Neural cell (in vitro differentiated cells): ENCODE measurements around the gene LMO7. TPM values are rescaled to one million over a fixed set of nuclear protein-coding genes. Genes with fewer than 3 reads are reported as not detected.

Experiments
- H2AFZ ChIP-seq: fragments of 200-600, 300-800 bp; sonication (generic), shearing (Covaris generic); 2 replicates; pipeline ENCODE4 v1.6.0; 2014; ENCODE audit warnings: low read depth, mild to moderate bottlenecking, antibody characterized with exemption, low read length, moderate library complexity
- H3F3A ChIP-seq: fragments of 200-600 bp; shearing (Covaris generic); 2 replicates; pipeline ENCODE4 v1.6.1; 2016; ENCODE audit warnings: mild to moderate bottlenecking, moderate library complexity, mixed read lengths, antibody characterized with exemption, low read length; ENCODE audit not compliant: insufficient read depth, poor library complexity, severe bottlenecking
- H3K27ac ChIP-seq: fragments of 200-600, 300-800 bp; sonication (generic), shearing (Covaris generic); 2 replicates; pipeline ENCODE4 v1.5.1; 2014; ENCODE audit warnings: mild to moderate bottlenecking, low read length, moderate library complexity
- H3K27me3 ChIP-seq: fragments of 300-800, 200-600 bp; sonication (generic), shearing (Covaris generic); 2 replicates; pipeline ENCODE4 v1.6.0; 2014; ENCODE audit warnings: mild to moderate bottlenecking, low read depth, low read length, moderate library complexity; ENCODE audit not compliant: insufficient read depth
- H3K36me3 ChIP-seq: fragments of 300-800, 200-600 bp; sonication (generic), shearing (Covaris generic); 2 replicates; pipeline ENCODE4 v1.5.1; 2014; ENCODE audit warnings: mild to moderate bottlenecking, antibody characterized with exemption, low read length, moderate library complexity; ENCODE audit not compliant: insufficient read depth
- H3K4me2 ChIP-seq: fragments of 300-800, 200-600 bp; sonication (generic), shearing (Covaris generic); 2 replicates; pipeline ENCODE4 v1.6.0; 2014; ENCODE audit warnings: mild to moderate bottlenecking, low read length
- H3K4me3 ChIP-seq: fragments of 300-800, 200-600 bp; sonication (generic), shearing (Covaris generic); 2 replicates; pipeline ENCODE4 v1.5.1; 2014; ENCODE audit warnings: mild to moderate bottlenecking, low read length, moderate library complexity
- H3K79me2 ChIP-seq: fragments of 200-600 bp; shearing (Covaris generic); replicated peaks from 2 replicates; pipeline ENCODE4 v1.6.0; 2014; ENCODE audit warnings: mild to moderate bottlenecking, low read length, moderate library complexity; ENCODE audit not compliant: insufficient read depth
- H3K9ac ChIP-seq: fragments of 300-800, 200-600 bp; sonication (generic), shearing (Covaris generic); 2 replicates; pipeline ENCODE4 v1.6.1; 2016; ENCODE audit warnings: mild to moderate bottlenecking, low read length, mixed read lengths
- H3K9me2 ChIP-seq: fragments of 200-600 bp; shearing (Covaris generic); 2 replicates; pipeline ENCODE4 v1.6.1; 2016; ENCODE audit warnings: mild to moderate bottlenecking, low read length, mixed read lengths; ENCODE audit not compliant: insufficient read depth
- H3K9me3 ChIP-seq: fragments of 200-600, 300-800 bp; sonication (generic), shearing (Covaris generic); 2 replicates; pipeline ENCODE4 v1.6.1; 2016; ENCODE audit warnings: mild to moderate bottlenecking, mixed run types, low read length, moderate library complexity, mixed read lengths
- H4K20me1 ChIP-seq: fragments of 200-600 bp; shearing (Covaris generic); 2 replicates; pipeline ENCODE4 v1.6.1; 2016; ENCODE audit warnings: mild to moderate bottlenecking, mixed run types; ENCODE audit not compliant: insufficient read depth
- EP300 ChIP-seq: fragments of 450-650 bp; conservative IDR thresholded peaks from 2 replicates; pipeline ENCODE4 v1.6.1; 2014; ENCODE audit warnings: antibody characterized with exemption, mild to moderate bottlenecking, moderate library complexity; ENCODE audit not compliant: poor library complexity, severe bottlenecking
- EZH2 ChIP-seq: fragments of 200-600, 300-800 bp; shearing (Covaris generic), sonication (generic); IDR thresholded peaks from 2 replicates; pipeline ENCODE4 v1.6.1; 2014; ENCODE audit warnings: antibody characterized with exemption, low read length, borderline replicate concordance, mild to moderate bottlenecking; ENCODE audit not compliant: insufficient read depth, poor library complexity, severe bottlenecking
- MXI1 ChIP-seq: fragments of 450-650 bp; conservative IDR thresholded peaks from 2 replicates; pipeline ENCODE4 v1.6.1; 2014; ENCODE audit warnings: antibody characterized with exemption, mild to moderate bottlenecking; ENCODE audit not compliant: poor library complexity, severe bottlenecking
- POLR2AphosphoS5 ChIP-seq: IDR thresholded peaks from 2 replicates; pipeline ENCODE4 v1.6.1; 2012
- RAD21 ChIP-seq: fragments of 450-650 bp; conservative IDR thresholded peaks from 2 replicates; pipeline ENCODE4 v1.6.1; 2014; ENCODE audit warnings: antibody characterized with exemption, mild to moderate bottlenecking, moderate library complexity
- SMC3 ChIP-seq: fragments of 450-650 bp; conservative IDR thresholded peaks from 2 replicates; pipeline ENCODE4 v1.6.1; 2014; ENCODE audit warnings: antibody characterized with exemption, mild to moderate bottlenecking, moderate library complexity; ENCODE audit not compliant: poor library complexity
- TAF1 ChIP-seq: IDR thresholded peaks from 2 replicates; pipeline ENCODE4 v1.6.1; 2012; ENCODE audit warnings: low read depth
- polyA plus RNA-seq: library from polyadenylated mRNA; depleted of rRNA; stranded (reverse); fragments of >200 nt; gene quantifications from 2 replicates; pipeline ENCODE4 v1.2.3, GENCODE V29; 2014
- TF ChIP-seq, protein P1 (sequence below): fragments of 450-650 bp; IDR thresholded peaks from 2 replicates; pipeline ENCODE4 v1.5.1; 2014; ENCODE audit warnings: antibody characterized with exemption, mild to moderate bottlenecking, moderate library complexity; ENCODE audit not compliant: poor library complexity, severe bottlenecking
- TF ChIP-seq, protein P2 (sequence below): IDR thresholded peaks from 2 replicates; pipeline ENCODE4 v1.6.1; 2012; ENCODE audit warnings: borderline replicate concordance

Gene LMO7
- polyA plus RNA-seq, 1 donor from 2014 or later: 14.2 TPM

- no peaks in the 10 kb centered on the region for H3K27me3 ChIP-seq
- no peaks in the 10 kb centered on the region for H3K36me3 ChIP-seq
- no peak overlapping the region for H2AFZ ChIP-seq
- no peak overlapping the region for H3K9ac ChIP-seq
- TF ChIP-seq MXI1: no peak
- TF ChIP-seq, protein P1, sequence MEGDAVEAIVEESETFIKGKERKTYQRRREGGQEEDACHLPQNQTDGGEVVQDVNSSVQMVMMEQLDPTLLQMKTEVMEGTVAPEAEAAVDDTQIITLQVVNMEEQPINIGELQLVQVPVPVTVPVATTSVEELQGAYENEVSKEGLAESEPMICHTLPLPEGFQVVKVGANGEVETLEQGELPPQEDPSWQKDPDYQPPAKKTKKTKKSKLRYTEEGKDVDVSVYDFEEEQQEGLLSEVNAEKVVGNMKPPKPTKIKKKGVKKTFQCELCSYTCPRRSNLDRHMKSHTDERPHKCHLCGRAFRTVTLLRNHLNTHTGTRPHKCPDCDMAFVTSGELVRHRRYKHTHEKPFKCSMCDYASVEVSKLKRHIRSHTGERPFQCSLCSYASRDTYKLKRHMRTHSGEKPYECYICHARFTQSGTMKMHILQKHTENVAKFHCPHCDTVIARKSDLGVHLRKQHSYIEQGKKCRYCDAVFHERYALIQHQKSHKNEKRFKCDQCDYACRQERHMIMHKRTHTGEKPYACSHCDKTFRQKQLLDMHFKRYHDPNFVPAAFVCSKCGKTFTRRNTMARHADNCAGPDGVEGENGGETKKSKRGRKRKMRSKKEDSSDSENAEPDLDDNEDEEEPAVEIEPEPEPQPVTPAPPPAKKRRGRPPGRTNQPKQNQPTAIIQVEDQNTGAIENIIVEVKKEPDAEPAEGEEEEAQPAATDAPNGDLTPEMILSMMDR: no peak
- TF ChIP-seq, protein P2, sequence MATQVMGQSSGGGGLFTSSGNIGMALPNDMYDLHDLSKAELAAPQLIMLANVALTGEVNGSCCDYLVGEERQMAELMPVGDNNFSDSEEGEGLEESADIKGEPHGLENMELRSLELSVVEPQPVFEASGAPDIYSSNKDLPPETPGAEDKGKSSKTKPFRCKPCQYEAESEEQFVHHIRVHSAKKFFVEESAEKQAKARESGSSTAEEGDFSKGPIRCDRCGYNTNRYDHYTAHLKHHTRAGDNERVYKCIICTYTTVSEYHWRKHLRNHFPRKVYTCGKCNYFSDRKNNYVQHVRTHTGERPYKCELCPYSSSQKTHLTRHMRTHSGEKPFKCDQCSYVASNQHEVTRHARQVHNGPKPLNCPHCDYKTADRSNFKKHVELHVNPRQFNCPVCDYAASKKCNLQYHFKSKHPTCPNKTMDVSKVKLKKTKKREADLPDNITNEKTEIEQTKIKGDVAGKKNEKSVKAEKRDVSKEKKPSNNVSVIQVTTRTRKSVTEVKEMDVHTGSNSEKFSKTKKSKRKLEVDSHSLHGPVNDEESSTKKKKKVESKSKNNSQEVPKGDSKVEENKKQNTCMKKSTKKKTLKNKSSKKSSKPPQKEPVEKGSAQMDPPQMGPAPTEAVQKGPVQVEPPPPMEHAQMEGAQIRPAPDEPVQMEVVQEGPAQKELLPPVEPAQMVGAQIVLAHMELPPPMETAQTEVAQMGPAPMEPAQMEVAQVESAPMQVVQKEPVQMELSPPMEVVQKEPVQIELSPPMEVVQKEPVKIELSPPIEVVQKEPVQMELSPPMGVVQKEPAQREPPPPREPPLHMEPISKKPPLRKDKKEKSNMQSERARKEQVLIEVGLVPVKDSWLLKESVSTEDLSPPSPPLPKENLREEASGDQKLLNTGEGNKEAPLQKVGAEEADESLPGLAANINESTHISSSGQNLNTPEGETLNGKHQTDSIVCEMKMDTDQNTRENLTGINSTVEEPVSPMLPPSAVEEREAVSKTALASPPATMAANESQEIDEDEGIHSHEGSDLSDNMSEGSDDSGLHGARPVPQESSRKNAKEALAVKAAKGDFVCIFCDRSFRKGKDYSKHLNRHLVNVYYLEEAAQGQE: no peak
- TF ChIP-seq EP300: no peak
- TF ChIP-seq EZH2: no peak
- TF ChIP-seq POLR2AphosphoS5: no peak
- TF ChIP-seq RAD21: no peak
- no peak for TF ChIP-seq TAF1
- no peak for TF ChIP-seq SMC3
- no peaks in the 10 kb centered on the region for H3K9me2 ChIP-seq
- no peaks in the 10 kb centered on the region for H3F3A ChIP-seq
- peak overlapping the region; percentile 66 for H3K27ac ChIP-seq
- peak overlapping the region; percentile 25 for H3K4me3 ChIP-seq
- no peaks in the 10 kb centered on the region for H4K20me1 ChIP-seq
- no peaks in the 10 kb centered on the region for H3K79me2 ChIP-seq
- no peak overlapping the region for H3K4me2 ChIP-seq
- no peaks in the 10 kb centered on the region for H3K9me3 ChIP-seq
Observed at GRCh38 chr13:75770164-75770563, 134.0 kb downstream of the LMO7 start.

DNA sequence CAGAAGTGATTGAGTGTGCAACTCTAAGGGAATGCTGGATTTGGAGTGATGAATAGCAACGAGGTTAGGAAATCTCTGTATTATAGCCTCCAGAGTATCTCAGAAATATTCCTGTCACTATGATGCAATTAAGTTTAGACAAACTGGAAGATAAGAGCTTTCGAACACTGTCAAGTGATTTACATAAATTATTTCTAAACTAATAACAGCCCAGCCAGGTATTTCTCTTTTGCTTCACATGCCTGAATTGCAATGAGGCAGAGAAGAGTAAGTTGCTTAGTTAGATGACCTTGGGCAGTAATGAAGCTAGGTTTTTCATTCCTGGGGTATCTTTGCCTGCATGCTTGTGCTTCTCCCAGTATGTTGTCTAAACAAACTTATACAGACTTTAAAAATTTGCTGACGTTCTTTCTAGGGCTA lies 134.5 kb downstream of the LMO7 start:
- no peaks in the 10 kb centered on the region for H4K20me1 ChIP-seq
- H3F3A ChIP-seq: no peaks in the 10 kb centered on the region
- H3K27ac ChIP-seq: peak overlapping the region; percentile 66
- H3K9ac ChIP-seq: no peak overlapping the region
- no peaks in the 10 kb centered on the region for H3K27me3 ChIP-seq
- no peak overlapping the region for H3K4me2 ChIP-seq
- H3K79me2 ChIP-seq: no peaks in the 10 kb centered on the region
- H3K9me2 ChIP-seq: no peaks in the 10 kb centered on the region
- peak; percentile 38 for TF ChIP-seq POLR2AphosphoS5
- TF ChIP-seq RAD21: no peak
- TF ChIP-seq, protein P2: peak; percentile 86
- no peak for TF ChIP-seq TAF1
- TF ChIP-seq SMC3: no peak
- no peak for TF ChIP-seq MXI1
- TF ChIP-seq EP300: peak; percentile 19
- peak overlapping the region; percentile 25 for H3K4me3 ChIP-seq
- no peak overlapping the region for H2AFZ ChIP-seq
- no peaks in the 10 kb centered on the region for H3K36me3 ChIP-seq
- no peaks in the 10 kb centered on the region for H3K9me3 ChIP-seq
